Neural crest cell (in vitro differentiated cells): ENCODE data around the gene APLF. TPM values are rescaled to one million over a fixed set of nuclear protein-coding genes. Genes with fewer than 3 reads are reported as not detected.

Experiments used
- DNase-seq: peaks from one replicate; pipeline ENCODE4 v3.0.0; 2021; ENCODE audit warnings: low read depth, mixed read lengths, low spot score
- H3K27ac Mint-ChIP-seq: one replicate; pipeline ENCODE4 v1.8.0; 2021; ENCODE audit warnings: mild to moderate bottlenecking, mixed read lengths; ENCODE audit not compliant: unreplicated experiment
- H3K27me3 Mint-ChIP-seq: 2 replicates; pipeline ENCODE4 v1.8.0; 2021; ENCODE audit warnings: low read depth, mild to moderate bottlenecking, mixed read lengths
- H3K36me3 Mint-ChIP-seq: 2 replicates; pipeline ENCODE4 v1.8.0; 2021; ENCODE audit warnings: low read depth, mild to moderate bottlenecking, mixed read lengths
- H3K4me1 Mint-ChIP-seq: 2 replicates; pipeline ENCODE4 v1.8.0; 2021; ENCODE audit warnings: mixed read lengths
- H3K4me3 Mint-ChIP-seq: one replicate; pipeline ENCODE4 v1.8.0; 2021; ENCODE audit warnings: mild to moderate bottlenecking, mixed read lengths
- H3K9me3 Mint-ChIP-seq: 2 replicates; pipeline ENCODE4 v1.8.0; 2021; ENCODE audit warnings: mixed read lengths
- CTCF ChIP-seq: fragments of 200-600 bp; sonication (generic); conservative IDR thresholded peaks from 2 replicates; pipeline ENCODE4 v1.5.0; 2021; ENCODE audit warnings: antibody characterized with exemption, mild to moderate bottlenecking
- total RNA-seq: library from RNA; stranded (reverse); gene quantifications from 2 replicates; pipeline ENCODE4 v1.2.1, GENCODE V29; 2021

The APLF gene
- total RNA-seq, 1 donor from 2014 or later = 6.9 TPM

- Mint-ChIP-seq H3K4me3 (no peak overlapping the region), H3K36me3 (peaks cover 10% of the 10 kb centered on the region), H3K9me3 (no peaks in the 10 kb centered on the region), H3K4me1 (no peaks in the 10 kb centered on the region), H3K27ac (no peak overlapping the region), H3K27me3 (no peaks in the 10 kb centered on the region)
- no peak for TF ChIP-seq CTCF
- DNase-seq = no peak
Observed at GRCh38 chr2:68574202-68574791, 106.9 kb downstream of the APLF start.

GRCh38 chr2:68577183-68577582 is 109.8 kb downstream of the APLF start:
- DNase-seq = no peak
- TF ChIP-seq CTCF = no peak
- H3K27me3 Mint-ChIP-seq = no peaks in the 10 kb centered on the region
- no peak overlapping the region for H3K27ac Mint-ChIP-seq
- no peaks in the 10 kb centered on the region for H3K9me3 Mint-ChIP-seq
- H3K4me1 Mint-ChIP-seq = no peaks in the 10 kb centered on the region
- H3K36me3 Mint-ChIP-seq = peaks cover 5% of the 10 kb centered on the region
- H3K4me3 Mint-ChIP-seq = no peak overlapping the region

DNA sequence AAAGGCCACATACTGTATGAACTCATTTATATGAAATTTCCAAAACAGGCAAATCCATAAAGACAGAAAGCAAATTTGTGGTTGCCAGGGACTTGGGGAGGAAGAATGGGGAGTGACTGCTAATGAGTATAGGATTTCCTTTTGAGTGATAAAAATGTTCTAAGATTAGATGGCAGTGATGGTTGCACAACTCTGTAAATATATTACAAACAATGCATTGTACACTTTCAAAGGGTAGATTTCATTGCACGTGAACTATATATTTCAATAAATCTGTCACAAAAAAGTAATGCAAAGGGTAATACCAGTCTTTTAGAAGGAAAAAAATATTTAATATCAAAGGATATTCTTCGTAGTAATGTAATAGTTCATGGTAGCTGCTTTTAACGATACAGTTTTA is 112.3 kb downstream of the APLF start:
- peaks cover 5% of the 10 kb centered on the region for H3K36me3 Mint-ChIP-seq
- H3K4me3 Mint-ChIP-seq = no peak overlapping the region
- no peak for DNase-seq
- H3K4me1 Mint-ChIP-seq = no peaks in the 10 kb centered on the region
- no peaks in the 10 kb centered on the region for H3K27me3 Mint-ChIP-seq
- H3K9me3 Mint-ChIP-seq = no peaks in the 10 kb centered on the region
- no peak overlapping the region for H3K27ac Mint-ChIP-seq
- TF ChIP-seq CTCF = no peak

- DNase-seq = no peak
- no peaks in the 10 kb centered on the region for H3K36me3 Mint-ChIP-seq
- no peaks in the 10 kb centered on the region for H3K9me3 Mint-ChIP-seq
- H3K27ac Mint-ChIP-seq = no peak overlapping the region
- H3K4me1 Mint-ChIP-seq = no peaks in the 10 kb centered on the region
- H3K27me3 Mint-ChIP-seq = no peaks in the 10 kb centered on the region
- no peak for TF ChIP-seq CTCF
- H3K4me3 Mint-ChIP-seq = no peak overlapping the region
Observed at GRCh38 chr2:68588589-68588988, 121.2 kb downstream of the APLF start.

- DNase-seq = no peak
- no peak for TF ChIP-seq CTCF
- Mint-ChIP-seq H3K4me1 (no peaks in the 10 kb centered on the region), H3K4me3 (no peak overlapping the region), H3K36me3 (no peaks in the 10 kb centered on the region), H3K27me3 (no peaks in the 10 kb centered on the region), H3K9me3 (no peaks in the 10 kb centered on the region), H3K27ac (no peak overlapping the region)
Observed at GRCh38 chr2:68589963-68590362, 122.6 kb downstream of the APLF start.
